Measurements from ENCODE around the gene ANKS4B.

DNA sequence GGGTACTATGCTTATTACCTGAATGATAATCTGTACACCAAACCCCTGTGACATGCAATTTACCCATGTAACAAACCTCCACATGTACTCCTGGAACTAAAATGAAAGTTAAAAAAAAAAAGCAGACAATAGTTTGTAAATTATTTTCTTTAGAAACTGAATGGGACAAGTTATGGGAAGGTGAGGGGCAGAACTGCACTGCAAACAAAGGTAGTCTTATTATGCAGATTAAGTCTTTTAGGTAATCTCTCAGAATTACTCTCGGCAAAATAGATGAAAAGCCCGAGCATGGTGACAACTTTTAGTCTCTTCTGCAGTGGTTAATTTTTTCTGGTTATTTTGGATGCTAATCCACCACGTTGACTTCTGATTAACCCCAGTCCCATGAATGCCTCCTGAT lies 49.5 kb upstream of the ANKS4B start:
- TF ChIP-seq, protein P1, sequence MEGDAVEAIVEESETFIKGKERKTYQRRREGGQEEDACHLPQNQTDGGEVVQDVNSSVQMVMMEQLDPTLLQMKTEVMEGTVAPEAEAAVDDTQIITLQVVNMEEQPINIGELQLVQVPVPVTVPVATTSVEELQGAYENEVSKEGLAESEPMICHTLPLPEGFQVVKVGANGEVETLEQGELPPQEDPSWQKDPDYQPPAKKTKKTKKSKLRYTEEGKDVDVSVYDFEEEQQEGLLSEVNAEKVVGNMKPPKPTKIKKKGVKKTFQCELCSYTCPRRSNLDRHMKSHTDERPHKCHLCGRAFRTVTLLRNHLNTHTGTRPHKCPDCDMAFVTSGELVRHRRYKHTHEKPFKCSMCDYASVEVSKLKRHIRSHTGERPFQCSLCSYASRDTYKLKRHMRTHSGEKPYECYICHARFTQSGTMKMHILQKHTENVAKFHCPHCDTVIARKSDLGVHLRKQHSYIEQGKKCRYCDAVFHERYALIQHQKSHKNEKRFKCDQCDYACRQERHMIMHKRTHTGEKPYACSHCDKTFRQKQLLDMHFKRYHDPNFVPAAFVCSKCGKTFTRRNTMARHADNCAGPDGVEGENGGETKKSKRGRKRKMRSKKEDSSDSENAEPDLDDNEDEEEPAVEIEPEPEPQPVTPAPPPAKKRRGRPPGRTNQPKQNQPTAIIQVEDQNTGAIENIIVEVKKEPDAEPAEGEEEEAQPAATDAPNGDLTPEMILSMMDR (optimal IDR thresholded peaks at IDR 0.05 in 1 of 3, IDR thresholded peaks at IDR 0.05 in 1 of 3, conservative IDR thresholded peaks at IDR 0.05 in 1 of 3; ENCODE audit: extremely low read depth in 1 of 3, insufficient read depth in 2 of 3, low read length in 3 of 3), result no peak
- no peak for TF ChIP-seq EZH2 (IDR thresholded peaks at IDR 0.05; ENCODE audit: low read length)

All from keratinocyte (primary cell).